DOHH2 (cell line): ENCODE measurements around the gene GFI1.

Source experiments
- H3F3A ChIP-seq: fragments of 200-600 bp; sonication (generic), shearing (Covaris generic); 2 replicates; pipeline ENCODE4 v1.6.0; 2016; ENCODE audit warnings: antibody characterized with exemption, mild to moderate bottlenecking; ENCODE audit not compliant: control insufficient read depth, insufficient read depth
- H3K27ac ChIP-seq: fragments of 200-600 bp; sonication (generic); 2 replicates; pipeline ENCODE4 v1.5.1; 2014; ENCODE audit warnings: low read depth, mild to moderate bottlenecking, low read length, moderate library complexity
- H3K27me3 ChIP-seq: fragments of 200-600 bp; sonication (generic); 2 replicates; pipeline ENCODE4 v1.6.1; 2014; ENCODE audit warnings: mild to moderate bottlenecking, low read length, mixed read lengths; ENCODE audit not compliant: control insufficient read depth
- H3K36me3 ChIP-seq: fragments of 200-600 bp; sonication (generic); 2 replicates; pipeline ENCODE4 v1.6.1; 2014; ENCODE audit warnings: mild to moderate bottlenecking, low read length, moderate library complexity, mixed read lengths; ENCODE audit not compliant: control insufficient read depth
- H3K4me1 ChIP-seq: fragments of 200-600 bp; sonication (generic); 2 replicates; pipeline ENCODE4 v1.6.1; 2014; ENCODE audit warnings: mild to moderate bottlenecking, low read length, mixed read lengths; ENCODE audit not compliant: control insufficient read depth
- H3K4me2 ChIP-seq: fragments of 200-600 bp; sonication (generic); 2 replicates; pipeline ENCODE4 v1.6.0; 2014; ENCODE audit warnings: mild to moderate bottlenecking, low read length, moderate library complexity
- H3K4me3 ChIP-seq: fragments of 200-600 bp; sonication (generic); 2 replicates; pipeline ENCODE4 v1.5.1; 2014; ENCODE audit warnings: mild to moderate bottlenecking, low read length, mixed read lengths
- H3K79me2 ChIP-seq: fragments of 200-600 bp; sonication (generic); 2 replicates; pipeline ENCODE4 v1.6.1; 2014; ENCODE audit warnings: mild to moderate bottlenecking, low read length, mixed read lengths; ENCODE audit not compliant: control insufficient read depth
- H3K9me2 ChIP-seq: fragments of 200-600 bp; sonication (generic); replicated peaks from 2 replicates; pipeline ENCODE4 v1.6.1; 2014; ENCODE audit warnings: mild to moderate bottlenecking, low read length, mixed read lengths; ENCODE audit not compliant: control insufficient read depth
- H3K9me3 ChIP-seq: fragments of 200-600 bp; sonication (generic); 2 replicates; pipeline ENCODE4 v1.6.1; 2014; ENCODE audit warnings: antibody characterized with exemption, low read length, mixed read lengths; ENCODE audit not compliant: control insufficient read depth, insufficient read depth
- H4K20me1 ChIP-seq: fragments of 200-600 bp; sonication (generic); 2 replicates; pipeline ENCODE4 v1.6.0; 2014; ENCODE audit warnings: low read depth, mild to moderate bottlenecking, antibody characterized with exemption, low read length, moderate library complexity; ENCODE audit not compliant: control insufficient read depth, insufficient read depth
- EZH2phosphoT487 ChIP-seq: fragments of 200-600 bp; sonication (generic); IDR thresholded peaks from 2 replicates; pipeline ENCODE4 v1.6.1; 2017; ENCODE audit warnings: borderline replicate concordance, mild to moderate bottlenecking, antibody characterized with exemption, low read length, moderate library complexity, mixed read lengths
- TF ChIP-seq, protein P1 (sequence below): fragments of 200-600 bp; sonication (generic); IDR thresholded peaks from one replicate; pipeline ENCODE4 v1.5.1; 2014; ENCODE audit warnings: antibody characterized with exemption, mild to moderate bottlenecking, low read depth, low read length; ENCODE audit not compliant: poor library complexity, severe bottlenecking

The GFI1 gene

GRCh38 chr1:92461364-92462097 lies 25.2 kb downstream of the GFI1 start:
- Histone ChIP-seq H3F3A (no peaks in the 10 kb centered on the region), H3K9me3 (no peaks in the 10 kb centered on the region), H3K4me2 (no peak overlapping the region), H3K36me3 (no peaks in the 10 kb centered on the region), H3K4me3 (no peak overlapping the region), H3K79me2 (no peaks in the 10 kb centered on the region), H4K20me1 (no peaks in the 10 kb centered on the region), H3K27ac (no peak overlapping the region), H3K9me2 (no peaks in the 10 kb centered on the region), H3K27me3 (no peaks in the 10 kb centered on the region), H3K4me1 (peaks cover 3% of the 10 kb centered on the region; the same call in 1 of the 2 replicates)
- TF ChIP-seq EZH2phosphoT487: no peak
- TF ChIP-seq, protein P1, sequence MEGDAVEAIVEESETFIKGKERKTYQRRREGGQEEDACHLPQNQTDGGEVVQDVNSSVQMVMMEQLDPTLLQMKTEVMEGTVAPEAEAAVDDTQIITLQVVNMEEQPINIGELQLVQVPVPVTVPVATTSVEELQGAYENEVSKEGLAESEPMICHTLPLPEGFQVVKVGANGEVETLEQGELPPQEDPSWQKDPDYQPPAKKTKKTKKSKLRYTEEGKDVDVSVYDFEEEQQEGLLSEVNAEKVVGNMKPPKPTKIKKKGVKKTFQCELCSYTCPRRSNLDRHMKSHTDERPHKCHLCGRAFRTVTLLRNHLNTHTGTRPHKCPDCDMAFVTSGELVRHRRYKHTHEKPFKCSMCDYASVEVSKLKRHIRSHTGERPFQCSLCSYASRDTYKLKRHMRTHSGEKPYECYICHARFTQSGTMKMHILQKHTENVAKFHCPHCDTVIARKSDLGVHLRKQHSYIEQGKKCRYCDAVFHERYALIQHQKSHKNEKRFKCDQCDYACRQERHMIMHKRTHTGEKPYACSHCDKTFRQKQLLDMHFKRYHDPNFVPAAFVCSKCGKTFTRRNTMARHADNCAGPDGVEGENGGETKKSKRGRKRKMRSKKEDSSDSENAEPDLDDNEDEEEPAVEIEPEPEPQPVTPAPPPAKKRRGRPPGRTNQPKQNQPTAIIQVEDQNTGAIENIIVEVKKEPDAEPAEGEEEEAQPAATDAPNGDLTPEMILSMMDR: no peak

DNA sequence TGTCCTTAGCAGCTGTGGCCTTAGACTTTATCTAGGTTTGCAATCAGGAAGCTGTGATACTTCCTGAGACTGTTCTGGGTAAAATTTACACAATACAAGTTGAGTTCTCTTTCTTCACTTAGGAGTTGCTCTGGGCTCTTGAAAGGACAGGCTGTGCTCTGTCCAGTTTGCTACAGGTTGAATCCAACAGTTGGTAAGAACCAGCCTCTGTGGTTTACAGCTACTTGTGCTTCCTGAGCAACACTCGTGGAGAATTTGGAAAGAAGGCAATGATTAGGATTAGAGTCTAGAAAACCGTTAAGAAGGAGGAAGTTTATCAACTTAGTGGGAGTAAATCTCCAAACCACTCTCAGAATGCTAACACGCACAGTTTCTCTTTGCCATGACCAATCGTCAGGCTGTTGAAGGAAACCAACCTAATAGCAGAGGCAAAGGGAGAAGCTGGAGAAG lies 26.8 kb downstream of the GFI1 start:
- TF ChIP-seq, protein P1: no peak
- no peak for TF ChIP-seq EZH2phosphoT487
- Histone ChIP-seq H3K27ac (no peak overlapping the region), H3K79me2 (no peaks in the 10 kb centered on the region), H3K4me1 (peaks cover 3% of the 10 kb centered on the region; the same call in 1 of the 2 replicates), H3K4me2 (no peak overlapping the region), H3K9me2 (no peaks in the 10 kb centered on the region), H4K20me1 (no peaks in the 10 kb centered on the region), H3K27me3 (no peaks in the 10 kb centered on the region), H3F3A (no peaks in the 10 kb centered on the region), H3K36me3 (no peaks in the 10 kb centered on the region), H3K4me3 (no peak overlapping the region), H3K9me3 (no peaks in the 10 kb centered on the region)

DNA sequence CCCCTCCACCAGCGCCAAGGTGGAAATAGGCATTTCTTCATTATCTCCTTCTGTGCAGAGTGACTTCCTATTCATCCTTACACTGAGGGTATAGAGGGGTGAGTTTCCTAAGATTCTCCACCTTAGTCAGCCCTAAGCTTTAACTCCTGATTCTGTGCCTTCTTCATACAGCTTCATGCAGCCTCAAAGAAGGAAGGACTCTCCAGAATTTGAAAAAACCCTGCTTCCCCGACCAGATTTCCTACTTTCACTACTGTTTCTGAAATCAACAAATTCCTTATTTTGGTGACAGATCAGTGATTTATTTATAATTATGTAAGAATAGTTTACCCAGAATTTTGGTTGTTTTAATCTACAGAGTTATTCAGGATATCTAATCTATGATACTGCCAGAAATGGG lies 28.6 kb downstream of the GFI1 start:
- Histone ChIP-seq H3K4me2 (no peak overlapping the region), H3K9me3 (no peaks in the 10 kb centered on the region), H3K4me3 (no peak overlapping the region), H3K27me3 (no peaks in the 10 kb centered on the region), H4K20me1 (no peaks in the 10 kb centered on the region), H3K27ac (no peak overlapping the region), H3F3A (no peaks in the 10 kb centered on the region), H3K9me2 (no peaks in the 10 kb centered on the region), H3K79me2 (no peaks in the 10 kb centered on the region), H3K36me3 (no peaks in the 10 kb centered on the region), H3K4me1 (peaks cover 3% of the 10 kb centered on the region; the same call in 1 of the 2 replicates)
- TF ChIP-seq EZH2phosphoT487: no peak

GRCh38 chr1:92447976-92448375 lies 38.7 kb downstream of the GFI1 start:
- Histone ChIP-seq H3K27me3 (0 out of 2 replicates have a peak, but pooled peaks cover 2% of the 10 kb centered on the region), H3K27ac (no peak overlapping the region), H3K79me2 (no peaks in the 10 kb centered on the region), H4K20me1 (no peaks in the 10 kb centered on the region), H3K9me2 (no peaks in the 10 kb centered on the region), H3K36me3 (no peaks in the 10 kb centered on the region), H3K4me1 (no peaks in the 10 kb centered on the region), H3K4me2 (no peak overlapping the region), H3F3A (no peaks in the 10 kb centered on the region), H3K9me3 (no peaks in the 10 kb centered on the region), H3K4me3 (no peak overlapping the region)
- TF ChIP-seq, protein P1: no peak
- TF ChIP-seq EZH2phosphoT487: no peak
